Measurements from ENCODE around the gene MNX1.

DNA sequence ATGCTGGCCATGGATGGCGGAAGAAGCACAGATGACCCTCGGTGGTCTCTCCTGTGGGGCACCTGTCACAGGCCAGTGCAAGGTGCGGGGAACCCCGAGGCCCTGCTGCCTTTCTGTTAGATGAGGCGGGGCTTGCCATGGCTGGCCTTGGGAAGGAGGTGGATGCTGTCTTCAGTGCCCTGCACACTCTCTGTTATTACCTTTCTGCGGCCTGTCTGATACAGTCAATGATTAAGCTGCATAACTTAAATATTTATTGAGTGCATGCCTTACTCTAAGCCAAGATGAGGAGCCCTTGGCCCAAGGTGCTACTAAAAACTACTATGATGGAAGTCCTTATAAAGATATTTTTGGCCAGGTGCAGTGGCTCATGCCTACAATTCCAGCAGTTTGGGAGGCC, 36.7 kb upstream of the MNX1 start:
- TF ChIP-seq, protein P1, sequence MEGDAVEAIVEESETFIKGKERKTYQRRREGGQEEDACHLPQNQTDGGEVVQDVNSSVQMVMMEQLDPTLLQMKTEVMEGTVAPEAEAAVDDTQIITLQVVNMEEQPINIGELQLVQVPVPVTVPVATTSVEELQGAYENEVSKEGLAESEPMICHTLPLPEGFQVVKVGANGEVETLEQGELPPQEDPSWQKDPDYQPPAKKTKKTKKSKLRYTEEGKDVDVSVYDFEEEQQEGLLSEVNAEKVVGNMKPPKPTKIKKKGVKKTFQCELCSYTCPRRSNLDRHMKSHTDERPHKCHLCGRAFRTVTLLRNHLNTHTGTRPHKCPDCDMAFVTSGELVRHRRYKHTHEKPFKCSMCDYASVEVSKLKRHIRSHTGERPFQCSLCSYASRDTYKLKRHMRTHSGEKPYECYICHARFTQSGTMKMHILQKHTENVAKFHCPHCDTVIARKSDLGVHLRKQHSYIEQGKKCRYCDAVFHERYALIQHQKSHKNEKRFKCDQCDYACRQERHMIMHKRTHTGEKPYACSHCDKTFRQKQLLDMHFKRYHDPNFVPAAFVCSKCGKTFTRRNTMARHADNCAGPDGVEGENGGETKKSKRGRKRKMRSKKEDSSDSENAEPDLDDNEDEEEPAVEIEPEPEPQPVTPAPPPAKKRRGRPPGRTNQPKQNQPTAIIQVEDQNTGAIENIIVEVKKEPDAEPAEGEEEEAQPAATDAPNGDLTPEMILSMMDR (IDR thresholded peaks at IDR 0.05), result no peak
- no peak for TF ChIP-seq EP300 (IDR thresholded peaks at IDR 0.05)
- no peak for TF ChIP-seq POLR2AphosphoS5 (IDR thresholded peaks at IDR 0.05)

Data from sigmoid colon (tissue), 4 donors.